Inflammatory macrophage (primary cell): ENCODE measurements around the gene ANKS6.
"Not testable (repeated sequence)": the region's sequence is repeated elsewhere in the genome, so short reads cannot be mapped to it uniquely, and the experiment has no call there.

Experiments used
- DNase-seq, 2 donors: peaks; one replicate each; pipeline ENCODE4 v3.0.0-alpha.2; 2020 to 2022

The ANKS6 gene

GRCh38 chr9:98698856-98699255, 97.5 kb downstream of the ANKS6 start:
- no peak for DNase-seq

- DNase-seq = no peak
Observed at GRCh38 chr9:98694943-98695342, 101.4 kb downstream of the ANKS6 start.

DNA sequence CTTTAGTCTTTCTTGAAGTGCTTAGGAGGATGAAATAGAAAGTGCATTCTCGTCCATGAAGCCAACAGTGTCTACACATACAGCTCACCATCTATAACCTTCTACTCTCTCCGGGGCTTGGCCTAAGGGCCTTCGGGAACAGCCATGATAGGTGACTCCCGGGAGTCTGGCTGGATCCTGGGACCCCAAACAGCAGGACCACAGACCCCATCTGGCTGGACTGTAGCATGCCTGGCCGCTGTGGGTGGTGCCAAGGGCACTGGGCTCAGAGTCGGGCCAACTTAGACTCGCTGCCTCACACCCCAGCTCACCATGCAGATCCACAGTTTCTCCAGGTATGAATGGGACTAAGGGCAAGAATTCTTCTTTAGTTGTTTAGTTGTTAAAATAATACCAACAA, 104.0 kb downstream of the ANKS6 start:
- no peak for DNase-seq

DNA sequence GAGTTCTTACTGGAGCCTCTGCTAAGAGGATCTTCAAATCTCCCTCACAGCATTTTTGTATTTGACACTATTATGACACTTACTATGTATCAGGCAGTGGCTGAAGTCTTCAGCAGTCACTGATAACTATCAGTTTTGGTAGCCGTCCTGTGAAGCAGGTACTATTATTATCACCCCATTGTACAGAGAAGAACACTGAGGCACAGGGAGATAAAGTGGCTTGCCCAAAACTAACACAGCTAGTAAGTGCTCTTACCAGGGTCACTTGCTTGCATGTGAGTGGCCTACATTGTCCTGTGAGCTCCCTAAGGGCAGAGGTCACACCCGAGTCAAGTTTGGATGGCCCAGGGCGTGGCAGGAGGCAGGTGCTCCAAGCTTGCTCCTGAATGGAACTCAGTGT, 104.5 kb downstream of the ANKS6 start:
- no peak for DNase-seq

DNA sequence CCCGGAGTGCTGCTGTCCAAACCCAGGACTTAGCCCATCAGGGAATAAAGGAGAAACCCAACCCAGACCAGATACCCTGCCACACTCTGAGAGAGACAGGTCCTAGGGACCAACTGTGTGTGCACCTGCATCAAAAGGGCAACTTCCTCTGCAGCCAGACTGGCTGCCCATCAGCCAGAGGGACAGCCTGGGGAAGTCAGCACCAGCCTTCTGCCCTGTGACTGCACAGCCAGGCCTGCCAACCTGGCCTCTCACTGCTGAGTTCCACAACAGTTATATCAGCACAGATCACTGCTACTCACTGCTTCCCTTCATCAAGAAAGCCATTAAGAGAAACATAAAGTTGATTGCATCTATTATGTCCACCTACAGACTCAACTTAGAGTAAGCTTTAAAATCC, 105.7 kb downstream of the ANKS6 start:
- no peak for DNase-seq

DNA sequence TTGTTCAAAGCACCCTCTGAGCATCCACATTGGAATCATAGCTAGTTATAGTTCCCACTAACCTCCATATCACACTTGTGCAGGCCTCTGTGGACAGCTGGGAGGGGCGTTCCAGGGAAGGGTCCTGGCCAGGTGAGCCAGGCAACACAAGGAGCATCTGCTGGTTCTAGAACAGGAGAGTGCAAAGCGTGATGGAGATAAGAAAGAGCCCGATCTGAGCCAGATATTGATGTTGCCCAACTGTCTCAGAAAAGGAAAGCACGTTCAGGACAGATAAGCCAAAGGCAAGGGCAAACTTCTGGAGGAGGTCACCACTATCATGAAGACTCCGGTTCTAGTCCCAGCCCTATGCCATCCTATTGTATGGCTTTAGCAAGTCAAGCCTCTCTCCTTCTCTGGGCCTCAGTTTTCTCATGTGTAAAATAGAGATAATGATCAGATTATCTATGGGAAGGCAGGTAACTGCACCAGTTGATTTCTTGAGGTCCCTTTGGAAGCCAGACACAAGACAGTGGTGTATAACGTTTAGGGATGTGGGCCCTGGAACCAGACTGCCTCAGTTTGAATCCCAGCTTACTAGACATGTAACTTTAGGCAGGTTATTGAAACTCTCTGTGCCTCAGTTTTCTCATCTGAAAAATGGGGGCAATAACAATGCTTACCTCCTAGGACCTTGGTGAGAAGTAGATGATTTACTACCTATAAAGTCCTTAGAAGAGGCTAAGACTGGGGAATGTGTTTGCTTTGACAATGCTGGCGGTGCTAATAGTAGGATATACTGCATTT, 107.5 kb downstream of the ANKS6 start:
- DNase-seq = no peak

DNA sequence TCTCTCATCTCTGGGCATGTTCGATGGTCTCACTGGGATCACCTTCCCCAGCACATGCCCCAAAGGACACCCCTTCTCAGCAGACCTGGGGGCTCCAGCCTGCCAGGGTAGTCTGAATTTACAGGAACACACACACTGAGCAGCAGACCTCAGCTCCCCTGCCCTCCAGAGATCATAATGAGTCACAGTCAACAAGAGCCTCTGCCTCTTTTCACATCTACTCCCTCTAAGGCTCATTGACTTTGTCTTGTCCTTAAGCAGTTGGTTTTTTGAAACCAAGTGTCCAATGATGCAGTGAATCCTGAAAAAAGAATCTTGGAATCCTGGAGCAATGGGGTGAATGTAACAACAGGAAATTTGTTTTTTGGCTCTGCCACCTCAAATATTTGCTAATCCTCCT, 108.4 kb downstream of the ANKS6 start:
- DNase-seq = no peak

DNA sequence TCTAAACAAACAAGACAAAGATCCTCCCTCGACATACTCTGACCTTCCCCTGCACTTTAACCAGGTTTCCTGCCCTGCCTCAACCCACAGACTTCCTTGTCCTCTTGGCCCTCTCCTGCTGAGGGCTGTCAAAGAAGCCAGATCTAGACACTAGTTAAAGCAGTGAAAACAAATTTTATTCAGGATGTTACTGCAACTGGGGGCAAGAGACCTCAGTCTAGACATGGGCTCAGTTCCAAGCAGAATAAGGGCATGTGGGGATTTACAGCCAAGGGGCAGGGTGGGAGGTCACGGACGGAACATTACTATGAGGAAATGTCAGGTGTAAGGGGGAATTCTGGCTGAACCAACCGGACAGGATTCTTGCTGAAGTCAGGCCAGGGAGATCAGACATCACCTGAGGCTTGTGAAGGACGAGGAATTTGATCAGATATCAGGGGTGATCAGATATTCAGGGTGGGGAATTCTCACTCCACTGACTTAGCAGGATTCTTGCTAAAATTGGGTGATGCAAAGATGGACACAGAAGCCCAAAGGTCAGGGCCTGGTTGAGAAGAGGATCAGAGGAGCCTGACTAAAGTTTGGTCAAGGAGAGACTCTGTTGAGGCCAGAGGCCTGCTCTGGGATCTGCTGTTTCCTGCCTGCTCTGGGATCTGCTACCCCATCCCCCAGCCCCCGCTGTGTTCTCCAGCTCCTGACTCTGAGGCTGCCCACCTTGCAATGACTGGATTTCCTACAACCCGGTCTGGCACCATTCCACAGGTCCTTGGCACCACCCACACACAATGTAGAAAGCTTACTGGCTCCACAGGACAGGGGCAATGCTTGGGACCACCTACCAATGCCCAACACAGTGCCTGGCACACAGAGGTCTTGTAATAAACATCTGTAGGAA, 109.1 kb downstream of the ANKS6 start:
- no peak for DNase-seq

GRCh38 chr9:98684816-98685215, 111.5 kb downstream of the ANKS6 start:
- not testable (repeated sequence) for DNase-seq
